Breast epithelium (tissue), 4 donors: ENCODE data around the gene OOSP3. TPM values are rescaled to one million over a fixed set of nuclear protein-coding genes. Genes with fewer than 3 reads are reported as not detected.

Experiments
- DNase-seq, 2 donors: peaks; one replicate each; pipeline ENCODE4 v3.0.0-alpha.2; 2019; ENCODE audit warnings: low spot score in 2 of 2
- H3K27ac ChIP-seq, 2 donors: fragments of 200-600 bp; sonication (generic) in 1 of 2; one replicate each; pipeline ENCODE4 v1.5.1; 2016 to 2019; ENCODE audit warnings: mild to moderate bottlenecking in 1 of 2
- H3K27me3 ChIP-seq, 2 donors: fragments of 200-600 bp; sonication (generic) in 1 of 2; one replicate each; pipeline versions ENCODE4 v1.5.1 to v1.6.0; 2017 to 2019; ENCODE audit warnings: control low read depth in 1 of 2, mild to moderate bottlenecking in 1 of 2
- H3K36me3 ChIP-seq: fragments of 200-600 bp; one replicate; pipeline ENCODE4 v1.5.1; 2019
- H3K4me1 ChIP-seq, 2 donors: fragments of 200-600 bp; sonication (generic); one replicate each; pipeline ENCODE4 v1.5.1; 2016 to 2019; ENCODE audit warnings: control low read depth in 1 of 2
- H3K4me3 ChIP-seq, 3 donors: fragments of 200-600 bp; sonication (generic); 1 replicate in 2 of 3; 2 replicates in 1 of 3; pipeline ENCODE4 v1.5.1; 2016 to 2019; ENCODE audit warnings: mild to moderate bottlenecking in 3 of 3, moderate library complexity in 2 of 3
- H3K9me3 ChIP-seq, 2 donors: fragments of 200-600 bp; sonication (generic) in 1 of 2; one replicate each; pipeline ENCODE4 v1.5.1; 2016 to 2019; ENCODE audit warnings: control low read depth in 1 of 2
- POLR2A ChIP-seq: fragments of 450-650 bp; IDR thresholded peaks from one replicate; pipeline ENCODE4 v1.6.1; 2016; ENCODE audit warnings: antibody characterized with exemption, mild to moderate bottlenecking, moderate library complexity
- POLR2AphosphoS5 ChIP-seq, 3 donors: sonication (generic); formaldehyde crosslinking; IDR thresholded peaks; one replicate each; pipeline ENCODE4 v1.6.1; 2017; ENCODE audit warnings: antibody characterized with exemption in 3 of 3
- intact Hi-C: fragments of 100-400 bp; cut with DNase I; formaldehyde crosslinking; loops from one replicate; pipeline ENCODE4 v1.15.1; 2023; ENCODE audit warnings: low total_unique reads
- total RNA-seq, 3 donors: library from RNA; depleted of rRNA; stranded (reverse); fragments of >200 nt; gene quantifications; one replicate each; pipeline ENCODE4 v1.1.0, GENCODE V29; 2016
- TF ChIP-seq, protein P1 (sequence below), 3 donors: fragments of 450-650 bp; IDR thresholded peaks; one replicate each; pipeline ENCODE4 v1.5.1; 2016 to 2017; ENCODE audit warnings: antibody characterized with exemption in 3 of 3, mild to moderate bottlenecking in 3 of 3, moderate library complexity in 3 of 3

The OOSP3 gene
- total RNA-seq, 3 donors from 2014 or later, result not detected

GRCh38 chr11:59894616-59895015 is 16.0 kb downstream of the OOSP3 start:
- Histone ChIP-seq H3K4me3 (no peak overlapping the region), H3K27ac (no peak overlapping the region), H3K9me3 (peaks cover 1 to 14% of the 10 kb centered on the region in 2 donors), H3K4me1 (no peaks in the 10 kb centered on the region), H3K36me3 (no peaks in the 10 kb centered on the region), H3K27me3 (no peaks in the 10 kb centered on the region)
- intact Hi-C loops, result no loop called here
- no peak for DNase-seq
- TF ChIP-seq POLR2AphosphoS5 (IDR thresholded peaks at IDR 0.05) (no peak), POLR2A (no peak)
- TF ChIP-seq, protein P1, sequence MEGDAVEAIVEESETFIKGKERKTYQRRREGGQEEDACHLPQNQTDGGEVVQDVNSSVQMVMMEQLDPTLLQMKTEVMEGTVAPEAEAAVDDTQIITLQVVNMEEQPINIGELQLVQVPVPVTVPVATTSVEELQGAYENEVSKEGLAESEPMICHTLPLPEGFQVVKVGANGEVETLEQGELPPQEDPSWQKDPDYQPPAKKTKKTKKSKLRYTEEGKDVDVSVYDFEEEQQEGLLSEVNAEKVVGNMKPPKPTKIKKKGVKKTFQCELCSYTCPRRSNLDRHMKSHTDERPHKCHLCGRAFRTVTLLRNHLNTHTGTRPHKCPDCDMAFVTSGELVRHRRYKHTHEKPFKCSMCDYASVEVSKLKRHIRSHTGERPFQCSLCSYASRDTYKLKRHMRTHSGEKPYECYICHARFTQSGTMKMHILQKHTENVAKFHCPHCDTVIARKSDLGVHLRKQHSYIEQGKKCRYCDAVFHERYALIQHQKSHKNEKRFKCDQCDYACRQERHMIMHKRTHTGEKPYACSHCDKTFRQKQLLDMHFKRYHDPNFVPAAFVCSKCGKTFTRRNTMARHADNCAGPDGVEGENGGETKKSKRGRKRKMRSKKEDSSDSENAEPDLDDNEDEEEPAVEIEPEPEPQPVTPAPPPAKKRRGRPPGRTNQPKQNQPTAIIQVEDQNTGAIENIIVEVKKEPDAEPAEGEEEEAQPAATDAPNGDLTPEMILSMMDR (IDR thresholded peaks at IDR 0.05), result no peak

- H3K27ac ChIP-seq, result no peak overlapping the region
- no peaks in the 10 kb centered on the region for H3K36me3 ChIP-seq
- no peak for TF ChIP-seq POLR2A
- TF ChIP-seq, protein P1 (IDR thresholded peaks at IDR 0.05), result no peak
- no peak overlapping the region for H3K4me3 ChIP-seq
- DNase-seq, result no peak
- H3K27me3 ChIP-seq, result no peaks in the 10 kb centered on the region
- intact Hi-C loops, result no loop called here
- H3K4me1 ChIP-seq, result no peaks in the 10 kb centered on the region
- no peaks in the 10 kb centered on the region for H3K9me3 ChIP-seq
Measured at GRCh38 chr11:59898046-59898445, 19.5 kb downstream of the OOSP3 start.

- Histone ChIP-seq H3K4me3 (no peak overlapping the region), H3K4me1 (no peaks in the 10 kb centered on the region), H3K27me3 (no peaks in the 10 kb centered on the region), H3K9me3 (no peaks in the 10 kb centered on the region), H3K27ac (no peak overlapping the region), H3K36me3 (no peaks in the 10 kb centered on the region)
- DNase-seq, result no peak
- no peak for TF ChIP-seq POLR2AphosphoS5 (IDR thresholded peaks at IDR 0.05)
- TF ChIP-seq, protein P1 (IDR thresholded peaks at IDR 0.05), result no peak
- no peak for TF ChIP-seq POLR2A
- intact Hi-C loops, result no loop called here
Measured at GRCh38 chr11:59898650-59899049, 20.1 kb downstream of the OOSP3 start.

DNA sequence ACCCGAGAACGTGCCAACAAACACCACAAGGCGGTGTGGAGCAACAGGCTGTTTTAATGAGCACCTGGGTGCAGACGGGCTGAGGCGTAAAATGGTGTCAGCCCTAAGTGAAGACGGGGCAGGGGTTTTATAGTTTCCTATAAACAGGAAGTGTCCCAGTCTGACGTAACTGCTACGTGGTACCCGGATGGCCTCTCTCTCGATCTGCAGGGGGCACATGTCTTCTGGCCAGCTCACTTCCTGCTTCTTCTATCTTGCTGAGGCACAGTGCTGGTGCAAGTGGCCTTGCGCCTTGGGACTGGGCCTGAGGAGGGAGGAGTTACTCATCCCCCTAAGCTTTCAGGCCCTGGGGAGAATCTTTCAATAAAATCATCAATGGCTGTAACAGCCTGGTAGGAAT is 20.9 kb downstream of the OOSP3 start:
- TF ChIP-seq, protein P1 (IDR thresholded peaks at IDR 0.05), result no peak
- no peak for TF ChIP-seq POLR2AphosphoS5 (IDR thresholded peaks at IDR 0.05)
- TF ChIP-seq POLR2A, result no peak
- H3K4me1 ChIP-seq, result no peaks in the 10 kb centered on the region
- intact Hi-C loops, result no loop called here
- H3K4me3 ChIP-seq, result no peak overlapping the region
- H3K36me3 ChIP-seq, result no peaks in the 10 kb centered on the region
- no peak overlapping the region for H3K27ac ChIP-seq
- H3K9me3 ChIP-seq, result no peaks in the 10 kb centered on the region
- H3K27me3 ChIP-seq, result no peaks in the 10 kb centered on the region
- DNase-seq, result no peak

DNA sequence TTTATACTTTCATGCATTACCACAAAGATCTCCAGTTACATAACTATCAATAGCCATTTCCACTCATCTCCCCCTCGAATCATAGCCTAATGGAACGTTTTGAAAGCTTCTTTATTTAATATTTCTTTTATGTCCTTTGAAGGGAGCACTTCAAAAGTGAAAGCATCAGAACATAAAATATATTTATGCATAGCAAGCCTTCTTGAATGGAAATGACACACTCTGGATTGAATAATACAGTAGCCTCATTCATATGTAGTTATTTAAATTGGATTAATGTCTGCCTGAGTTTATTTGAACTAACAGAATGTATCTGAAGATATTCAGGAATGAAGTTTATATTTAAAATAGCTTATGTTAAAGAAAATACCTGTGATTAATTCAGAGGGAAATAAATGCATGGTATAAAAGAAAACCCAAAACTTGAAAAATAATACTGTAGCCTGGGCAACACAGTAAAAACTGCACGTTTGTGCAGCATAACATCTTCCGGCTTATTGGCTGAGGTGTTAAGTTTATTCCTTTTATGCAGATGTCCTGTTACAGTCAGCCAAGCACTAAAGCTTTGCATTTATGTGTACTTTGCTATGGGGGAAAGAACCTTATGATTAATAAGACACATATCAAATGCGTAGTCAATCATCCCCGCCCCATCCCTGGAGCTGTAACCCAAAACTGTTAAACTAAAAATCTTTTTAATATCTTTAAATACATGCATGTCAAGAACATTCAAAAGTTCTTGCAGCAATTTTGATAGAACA is 22.0 kb downstream of the OOSP3 start:
- intact Hi-C loops, result no loop called here
- no peak for DNase-seq
- TF ChIP-seq POLR2A (no peak), POLR2AphosphoS5 (IDR thresholded peaks at IDR 0.05) (no peak)
- TF ChIP-seq, protein P1 (IDR thresholded peaks at IDR 0.05), result no peak

More for the DNA sequence above, 22.0 kb downstream of the OOSP3 start:
- no peak overlapping the region for H3K27ac ChIP-seq
- no peak overlapping the region for H3K4me3 ChIP-seq
- H3K4me1 ChIP-seq, result no peaks in the 10 kb centered on the region
- no peaks in the 10 kb centered on the region for H3K9me3 ChIP-seq
- H3K27me3 ChIP-seq, result no peaks in the 10 kb centered on the region
- H3K36me3 ChIP-seq, result no peaks in the 10 kb centered on the region
